MM.1S (cell line): ENCODE data around the gene CCDC93.

Experiments used
- DNase-seq: peaks from one replicate; pipeline ENCODE4 v3.0.0-alpha.2; 2015
- H2AFZ ChIP-seq: fragments of 300-600 bp; sonication (generic); 2 replicates; pipeline ENCODE4 v1.6.0; 2016; ENCODE audit warnings: antibody characterized with exemption, low read length
- H3F3A ChIP-seq: fragments of 300-600 bp; sonication (generic); 2 replicates; pipeline ENCODE4 v1.6.1; 2016; ENCODE audit warnings: mild to moderate bottlenecking, antibody characterized with exemption, low read length, moderate library complexity, mixed read lengths; ENCODE audit not compliant: insufficient read depth
- H3K27ac ChIP-seq: fragments of 300-600 bp; sonication (generic); 2 replicates; pipeline ENCODE4 v1.5.1; 2016; ENCODE audit warnings: mild to moderate bottlenecking, low read length
- H3K27me3 ChIP-seq: fragments of 300-600 bp; sonication (generic); replicated peaks from 2 replicates; pipeline ENCODE4 v1.6.0; 2016; ENCODE audit warnings: low read length; ENCODE audit not compliant: insufficient read depth
- H3K36me3 ChIP-seq: fragments of 300-600 bp; sonication (generic); replicated peaks from 2 replicates; pipeline ENCODE4 v1.6.1; 2016; ENCODE audit warnings: mild to moderate bottlenecking, low read length, mixed read lengths; ENCODE audit not compliant: insufficient read depth
- H3K4me1 ChIP-seq: fragments of 300-600 bp; sonication (generic); 2 replicates; pipeline ENCODE4 v1.6.1; 2016; ENCODE audit warnings: low read length, mixed read lengths
- H3K4me2 ChIP-seq: fragments of 300-600 bp; sonication (generic); 2 replicates; pipeline ENCODE4 v1.6.0; 2016; ENCODE audit warnings: low read depth, low read length
- H3K4me3 ChIP-seq: fragments of 300-600 bp; sonication (generic); 2 replicates; pipeline ENCODE4 v1.5.1; 2016; ENCODE audit warnings: low read length, mixed read lengths
- H3K79me2 ChIP-seq: fragments of 300-600 bp; sonication (generic); 2 replicates; pipeline ENCODE4 v1.6.1; 2016; ENCODE audit warnings: mixed run types, low read length, mixed read lengths
- H3K9ac ChIP-seq: fragments of 300-600 bp; sonication (generic); 2 replicates; pipeline ENCODE4 v1.6.1; 2016; ENCODE audit warnings: low read length, mixed read lengths
- H3K9me2 ChIP-seq: fragments of 300-600 bp; sonication (generic); replicated peaks from 2 replicates; pipeline ENCODE4 v1.6.1; 2016; ENCODE audit warnings: mild to moderate bottlenecking, low read length, mixed read lengths; ENCODE audit not compliant: insufficient read depth
- H3K9me3 ChIP-seq: fragments of 300-600 bp; sonication (generic); replicated peaks from 2 replicates; pipeline ENCODE4 v1.6.1; 2016; ENCODE audit warnings: mild to moderate bottlenecking, low read length, mixed read lengths; ENCODE audit not compliant: insufficient read depth
- H4K20me1 ChIP-seq: fragments of 300-600 bp; sonication (generic); 2 replicates; pipeline ENCODE4 v1.6.1; 2016; ENCODE audit warnings: mild to moderate bottlenecking, low read length, moderate library complexity, mixed read lengths; ENCODE audit not compliant: insufficient read depth
- EZH2 ChIP-seq: fragments of 300-600 bp; sonication (generic); optimal IDR thresholded peaks from 2 replicates; pipeline ENCODE3; 2017; ENCODE audit warnings: low read depth, mild to moderate bottlenecking, antibody characterized with exemption, low read length, mixed read lengths
- EZH2phosphoT487 ChIP-seq: fragments of 300-600 bp; sonication (generic); IDR thresholded peaks from 2 replicates; pipeline ENCODE4 v1.6.1; 2018; ENCODE audit warnings: antibody characterized with exemption, low read length
- TF ChIP-seq, protein P1 (sequence below): fragments of 300-600 bp; sonication (generic); IDR thresholded peaks from 2 replicates; pipeline ENCODE4 v1.5.1; 2016; ENCODE audit warnings: antibody characterized with exemption, low read length, mixed read lengths

Gene CCDC93

DNA sequence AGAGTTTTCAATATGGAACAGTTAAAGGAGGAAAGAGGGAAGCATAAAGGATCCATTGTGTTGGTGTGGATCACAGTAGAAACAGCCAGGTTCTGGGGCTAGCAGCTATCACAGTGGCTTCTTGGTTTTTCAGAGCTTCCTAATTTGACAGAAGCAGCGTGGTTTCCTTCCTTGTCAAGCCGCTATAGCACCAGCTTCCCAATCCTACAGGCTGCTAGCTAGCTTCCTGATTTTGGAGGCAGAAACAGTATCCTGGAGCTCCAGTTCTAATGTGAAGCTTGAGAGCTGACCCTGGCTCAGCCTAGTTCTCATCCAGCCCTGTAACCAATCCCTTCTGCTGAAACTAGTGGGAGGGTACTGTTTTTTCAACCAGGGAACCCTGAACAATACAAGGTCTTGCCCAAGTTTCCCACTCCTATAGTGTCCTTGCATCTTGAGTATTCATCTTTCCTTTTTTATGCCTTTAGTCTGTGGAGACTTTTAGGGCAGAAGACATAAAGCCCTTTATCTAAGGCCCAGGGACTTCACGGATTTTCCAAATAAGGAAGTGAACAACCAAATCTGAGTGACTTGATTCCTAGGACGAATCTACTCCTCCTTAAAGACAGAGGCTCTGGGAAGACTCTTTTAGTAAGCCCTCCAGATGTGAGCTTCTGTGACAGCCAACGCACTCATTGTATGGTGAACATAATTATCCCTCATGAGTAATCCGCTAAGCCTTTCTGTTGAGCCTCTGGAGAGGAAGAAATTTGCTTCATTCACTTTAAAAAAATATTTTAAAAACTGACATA is 33.8 kb downstream of the CCDC93 start:
- Histone ChIP-seq H3K79me2 (peaks cover 7% of the 10 kb centered on the region; the same call in 1 of the 2 replicates), H3K4me1 (no peaks in the 10 kb centered on the region), H4K20me1 (no peaks in the 10 kb centered on the region), H3K9me2 (no peaks in the 10 kb centered on the region), H3K27me3 (no peaks in the 10 kb centered on the region), H3K4me2 (no peak overlapping the region), H3K36me3 (no peaks in the 10 kb centered on the region; the same call in 1 of the 2 replicates), H2AFZ (no peak overlapping the region), H3K9me3 (no peaks in the 10 kb centered on the region), H3K4me3 (no peak overlapping the region), H3K27ac (no peak overlapping the region), H3K9ac (no peak overlapping the region), H3F3A (no peaks in the 10 kb centered on the region)
- no peak for TF ChIP-seq EZH2phosphoT487
- TF ChIP-seq, protein P1, sequence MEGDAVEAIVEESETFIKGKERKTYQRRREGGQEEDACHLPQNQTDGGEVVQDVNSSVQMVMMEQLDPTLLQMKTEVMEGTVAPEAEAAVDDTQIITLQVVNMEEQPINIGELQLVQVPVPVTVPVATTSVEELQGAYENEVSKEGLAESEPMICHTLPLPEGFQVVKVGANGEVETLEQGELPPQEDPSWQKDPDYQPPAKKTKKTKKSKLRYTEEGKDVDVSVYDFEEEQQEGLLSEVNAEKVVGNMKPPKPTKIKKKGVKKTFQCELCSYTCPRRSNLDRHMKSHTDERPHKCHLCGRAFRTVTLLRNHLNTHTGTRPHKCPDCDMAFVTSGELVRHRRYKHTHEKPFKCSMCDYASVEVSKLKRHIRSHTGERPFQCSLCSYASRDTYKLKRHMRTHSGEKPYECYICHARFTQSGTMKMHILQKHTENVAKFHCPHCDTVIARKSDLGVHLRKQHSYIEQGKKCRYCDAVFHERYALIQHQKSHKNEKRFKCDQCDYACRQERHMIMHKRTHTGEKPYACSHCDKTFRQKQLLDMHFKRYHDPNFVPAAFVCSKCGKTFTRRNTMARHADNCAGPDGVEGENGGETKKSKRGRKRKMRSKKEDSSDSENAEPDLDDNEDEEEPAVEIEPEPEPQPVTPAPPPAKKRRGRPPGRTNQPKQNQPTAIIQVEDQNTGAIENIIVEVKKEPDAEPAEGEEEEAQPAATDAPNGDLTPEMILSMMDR = no peak
- no peak for TF ChIP-seq EZH2
- no peak for DNase-seq

DNA sequence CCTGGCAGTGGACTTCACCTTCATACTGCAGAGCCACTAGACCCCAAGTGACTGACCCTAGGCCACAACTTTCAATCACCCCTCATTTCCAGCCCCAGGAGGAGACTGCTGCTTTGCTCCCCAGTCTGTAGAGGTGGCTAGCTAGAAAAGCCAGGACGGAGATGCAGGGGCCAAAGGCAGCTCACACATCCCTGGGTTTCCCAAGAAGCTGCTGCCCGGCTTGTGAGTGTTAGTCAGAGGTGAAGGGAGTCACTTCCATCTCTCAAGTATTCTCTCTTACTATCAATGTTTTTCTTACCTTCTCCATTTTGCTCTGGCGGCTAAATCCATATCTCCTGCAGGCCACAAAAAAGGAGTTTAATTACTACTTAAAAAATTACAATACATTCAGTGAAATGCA is 36.2 kb downstream of the CCDC93 start:
- no peaks in the 10 kb centered on the region for H3K27me3 ChIP-seq
- no peak overlapping the region for H3K4me3 ChIP-seq
- no peaks in the 10 kb centered on the region for H3F3A ChIP-seq
- H2AFZ ChIP-seq = no peak overlapping the region
- no peaks in the 10 kb centered on the region; the same call in 1 of the 2 replicates for H3K79me2 ChIP-seq
- no peaks in the 10 kb centered on the region for H3K4me1 ChIP-seq
- H3K36me3 ChIP-seq = peaks cover 3% of the 10 kb centered on the region; the same call in 1 of the 2 replicates
- no peak overlapping the region for H3K27ac ChIP-seq
- TF ChIP-seq, protein P1 = no peak
- TF ChIP-seq EZH2phosphoT487 (no peak), EZH2 (no peak)
- no peak overlapping the region for H3K4me2 ChIP-seq
- DNase-seq = no peak
- no peaks in the 10 kb centered on the region for H3K9me2 ChIP-seq
- no peaks in the 10 kb centered on the region for H3K9me3 ChIP-seq
- no peaks in the 10 kb centered on the region for H4K20me1 ChIP-seq
- H3K9ac ChIP-seq = no peak overlapping the region

DNA sequence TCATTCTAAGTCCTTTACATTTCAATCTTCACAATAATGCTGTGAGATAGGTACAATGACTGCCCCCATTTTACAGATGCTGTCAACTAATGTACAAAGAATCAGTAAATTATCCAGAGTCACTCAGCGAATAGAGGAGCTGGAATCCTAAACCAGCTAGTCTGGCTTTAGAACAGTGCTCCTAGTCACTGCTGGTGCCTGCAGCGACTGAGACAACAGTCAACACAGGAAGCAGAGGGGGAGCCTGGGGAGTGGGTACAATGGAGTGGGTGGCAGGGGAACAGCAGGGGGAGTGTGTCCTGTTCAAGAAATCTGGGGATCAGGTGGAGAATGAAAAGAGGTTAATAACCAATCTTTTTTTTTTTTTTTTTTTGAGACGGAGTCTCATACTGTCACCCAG is 37.3 kb downstream of the CCDC93 start:
- Histone ChIP-seq H3K9ac (no peak overlapping the region), H3K9me2 (no peaks in the 10 kb centered on the region), H3K4me1 (no peaks in the 10 kb centered on the region), H4K20me1 (no peaks in the 10 kb centered on the region), H3K27me3 (no peaks in the 10 kb centered on the region), H2AFZ (no peak overlapping the region), H3K9me3 (no peaks in the 10 kb centered on the region), H3K4me3 (no peak overlapping the region), H3K79me2 (no peaks in the 10 kb centered on the region), H3K36me3 (peaks cover 3% of the 10 kb centered on the region; the same call in 1 of the 2 replicates), H3F3A (no peaks in the 10 kb centered on the region), H3K4me2 (no peak overlapping the region), H3K27ac (no peak overlapping the region)
- TF ChIP-seq EZH2 (no peak), EZH2phosphoT487 (no peak)
- TF ChIP-seq, protein P1 = no peak
- DNase-seq = no peak
